ENCODE results near the gene ARL2BP.

The ARL2BP gene

GRCh38 chr16:57235128-57236021 lies 9.7 kb upstream of the ARL2BP start:
- DNase-seq: no peak

DNA sequence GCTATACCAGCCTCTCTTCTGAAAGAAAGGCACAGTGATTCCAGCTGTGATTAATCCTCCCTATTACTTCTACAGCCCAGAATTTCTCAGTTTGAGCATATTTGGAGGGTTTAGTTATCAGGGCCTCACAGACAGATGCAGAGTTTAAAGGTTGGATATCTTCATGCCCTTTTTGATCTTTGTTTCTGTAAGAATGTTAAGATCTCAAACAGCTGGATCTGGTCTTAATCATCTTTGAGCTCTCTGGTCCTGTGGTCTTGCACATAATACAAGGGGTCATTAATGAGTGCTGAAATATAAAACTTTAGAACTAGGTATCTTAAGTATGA lies 9.1 kb upstream of the ARL2BP start:
- DNase-seq: no peak

DNA sequence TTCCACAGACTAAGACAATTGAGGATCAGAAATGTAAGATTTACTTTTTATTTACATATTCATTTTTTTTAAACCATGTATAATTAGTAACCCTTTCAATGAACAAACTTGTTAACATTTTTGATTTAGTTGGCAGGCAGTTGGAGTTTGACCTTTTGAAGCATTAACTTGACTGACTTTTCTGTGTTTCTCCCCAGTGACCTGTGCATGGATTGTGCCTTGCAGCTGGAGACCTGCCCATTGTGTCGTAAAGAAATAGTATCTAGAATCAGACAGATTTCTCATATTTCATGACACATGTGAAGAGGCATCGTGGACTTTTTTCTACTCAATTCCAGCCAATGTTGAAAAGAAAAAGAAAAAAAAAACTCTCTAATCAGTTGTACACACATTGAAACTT lies 6.4 kb upstream of the ARL2BP start:
- no peak for DNase-seq

DNA sequence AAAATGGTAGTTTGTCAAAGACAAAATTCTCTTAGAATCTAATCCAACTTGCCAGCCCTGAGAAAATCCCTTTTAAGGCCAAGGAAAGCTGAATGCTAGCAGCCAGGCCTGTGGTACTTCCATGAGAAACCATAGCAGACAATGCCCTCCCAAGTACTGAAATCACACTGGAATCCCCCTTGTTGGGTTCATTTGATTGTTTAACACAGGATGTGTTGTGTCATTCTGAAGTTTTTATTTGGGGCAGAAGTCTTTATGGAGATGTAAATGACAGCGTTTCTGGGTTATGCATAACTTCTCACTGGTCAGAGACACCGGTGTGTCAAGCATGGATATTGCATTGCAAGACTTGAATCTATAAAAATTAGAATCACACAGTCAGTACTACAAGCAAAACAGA lies 6.0 kb upstream of the ARL2BP start:
- DNase-seq: no peak

DNA sequence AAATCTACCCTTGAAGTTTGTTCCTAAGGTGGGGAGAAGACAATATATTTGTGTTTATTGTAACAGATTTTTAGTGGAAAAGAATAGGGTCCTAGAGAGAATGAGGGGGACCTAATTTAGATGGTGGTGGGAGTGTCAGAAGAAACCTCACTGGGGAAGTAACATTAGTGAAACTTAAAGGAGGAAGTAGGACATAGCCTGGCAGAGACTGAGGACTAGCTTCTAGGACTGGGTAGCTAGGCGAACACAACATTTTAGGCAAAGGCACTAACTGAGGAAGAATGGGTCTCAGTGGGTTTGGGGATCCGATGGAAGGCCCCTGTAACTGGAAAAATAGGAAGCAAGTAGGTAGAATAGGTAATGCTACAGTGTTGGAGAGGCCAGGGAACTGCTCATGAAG lies 4.2 kb upstream of the ARL2BP start:
- no peak for DNase-seq

DNA sequence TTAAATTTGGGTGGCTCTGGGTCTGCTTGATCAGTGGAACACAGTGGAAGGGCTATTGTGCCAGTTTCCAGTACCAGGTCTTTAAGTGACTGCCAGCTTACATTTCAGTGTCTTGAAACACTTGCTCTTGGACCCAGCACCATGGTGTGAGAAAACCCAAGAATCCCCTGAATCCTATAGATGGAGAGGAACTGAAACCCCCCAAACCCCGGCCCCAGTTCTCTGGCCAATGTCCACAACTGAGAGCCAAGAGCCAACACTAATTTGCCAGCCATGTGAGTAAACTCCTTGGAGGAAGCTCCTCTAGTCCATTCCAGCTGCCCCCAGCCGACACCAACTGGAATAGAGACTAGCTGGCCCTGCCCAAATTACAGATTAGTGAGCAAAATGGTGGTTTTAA lies 2.4 kb upstream of the ARL2BP start:
- DNase-seq: no peak

- DNase-seq: no peak
Measured at GRCh38 chr16:57244463-57244766, 644 bp upstream of the ARL2BP start.

DNA sequence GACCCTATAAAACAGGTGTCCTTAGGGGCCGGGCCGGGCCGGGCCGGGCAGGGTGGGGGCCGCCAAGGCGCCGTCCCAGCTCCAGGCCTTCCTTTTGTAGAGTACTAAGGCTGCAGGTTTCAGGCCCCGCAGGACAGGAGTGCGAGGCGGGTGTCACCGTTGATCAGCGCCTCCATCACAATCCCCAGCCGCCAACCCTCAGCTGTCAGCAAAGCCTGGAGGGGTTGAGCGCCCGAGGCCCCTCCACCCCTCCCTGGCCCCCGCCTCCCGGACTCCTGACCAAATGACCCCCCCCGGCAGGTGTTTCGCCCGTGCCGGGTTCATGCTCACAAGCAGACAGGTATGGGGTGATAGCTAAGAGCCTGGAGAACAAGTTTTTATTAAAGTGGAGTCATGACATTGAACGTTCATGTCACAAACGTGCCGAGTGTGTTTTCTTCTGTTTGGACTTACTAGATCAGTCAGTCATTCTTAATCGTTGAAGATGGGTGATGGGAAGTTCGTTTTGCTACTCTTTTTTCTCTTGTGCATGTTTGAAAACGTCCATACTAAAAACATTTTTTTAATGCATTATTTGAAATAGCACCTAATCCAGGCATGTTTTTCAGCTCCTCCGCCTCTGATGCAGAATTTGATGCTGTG lies 534 bp downstream of the ARL2BP start:
- DNase-seq: no peak

DNA sequence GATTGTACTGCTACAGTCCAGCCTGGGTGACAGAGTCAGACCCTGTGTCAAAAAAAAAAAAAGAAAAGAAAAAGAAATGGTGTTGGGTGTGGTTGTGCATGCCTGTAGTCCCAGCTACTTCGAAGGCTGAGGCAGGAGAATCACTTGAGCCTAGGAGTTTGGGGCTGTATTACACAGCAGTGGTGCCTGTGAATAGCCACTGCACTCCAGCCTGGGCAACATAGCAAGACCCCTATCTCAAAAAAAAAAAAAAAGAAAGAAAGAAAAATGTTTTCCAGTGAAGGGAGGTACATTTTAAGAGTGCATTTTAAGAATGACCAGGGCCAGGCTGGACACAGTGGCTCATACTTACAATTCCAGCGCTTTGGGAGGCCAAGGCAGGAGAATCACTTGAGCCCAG lies 6.3 kb downstream of the ARL2BP start:
- DNase-seq: no peak

DNA sequence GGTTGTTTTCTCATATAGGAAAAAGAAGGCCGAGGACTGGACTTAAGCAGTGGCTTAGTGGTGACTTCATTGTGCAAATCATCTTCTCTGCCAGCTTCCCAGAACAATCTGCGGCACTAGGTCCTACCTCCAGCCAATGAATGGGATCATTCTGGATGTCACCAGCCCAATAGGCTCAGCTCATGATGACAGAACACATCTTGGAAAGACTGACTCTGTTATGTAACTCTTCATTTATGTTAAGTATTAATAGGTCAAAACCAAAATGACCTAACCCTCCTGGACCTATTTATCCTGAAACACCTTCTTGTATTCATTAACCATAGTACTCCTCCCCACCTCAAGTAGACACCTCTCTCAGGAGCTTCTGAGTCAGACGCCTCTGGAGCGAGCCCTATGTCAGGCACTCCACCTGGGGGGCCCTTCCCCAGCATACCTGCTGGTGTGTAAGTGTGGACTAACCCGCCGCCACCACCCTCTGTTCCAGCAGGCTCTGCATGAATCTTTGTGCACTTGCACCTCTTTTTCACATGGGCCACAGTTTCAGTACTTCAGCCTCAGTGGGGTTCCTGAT lies 7.2 kb downstream of the ARL2BP start:
- no peak for DNase-seq

- DNase-seq: no peak
Measured at GRCh38 chr16:57253466-57253865, 8.4 kb downstream of the ARL2BP start.

GRCh38 chr16:57255686-57256415 lies 10.8 kb downstream of the ARL2BP start:
- no peak for DNase-seq

GRCh38 chr16:57256601-57257395 lies 11.7 kb downstream of the ARL2BP start:
- DNase-seq: no peak

DNA sequence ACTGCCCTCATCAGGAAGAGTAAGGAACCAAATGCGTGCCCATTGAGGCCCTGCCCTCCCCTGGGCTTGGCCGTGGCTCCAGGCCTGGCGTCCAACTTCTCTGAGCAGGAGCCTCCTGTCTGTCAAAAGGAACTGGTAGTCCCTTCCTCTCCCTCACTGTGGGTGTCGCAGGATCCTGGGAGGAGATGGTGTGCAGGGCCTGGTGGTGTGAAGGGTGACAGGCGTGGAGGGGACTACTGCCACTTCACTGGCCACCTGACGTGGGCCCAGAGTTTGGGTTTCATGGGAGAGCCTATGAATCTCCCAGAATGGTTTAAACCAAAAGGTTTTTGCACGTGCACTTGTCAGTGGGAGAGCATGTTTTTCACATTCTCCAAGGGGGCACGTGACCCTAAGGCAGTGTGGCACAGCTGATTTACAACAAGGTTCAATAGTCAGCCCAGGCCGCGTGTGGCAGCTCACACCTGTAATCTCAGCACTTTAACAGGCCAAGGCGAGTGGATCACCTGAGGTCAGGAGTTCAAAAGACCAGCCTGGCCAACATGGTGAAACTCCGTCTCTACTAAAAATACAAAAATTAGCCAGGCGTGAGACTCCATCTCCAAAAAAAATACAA lies 12.5 kb downstream of the ARL2BP start:
- no peak for DNase-seq

DNA sequence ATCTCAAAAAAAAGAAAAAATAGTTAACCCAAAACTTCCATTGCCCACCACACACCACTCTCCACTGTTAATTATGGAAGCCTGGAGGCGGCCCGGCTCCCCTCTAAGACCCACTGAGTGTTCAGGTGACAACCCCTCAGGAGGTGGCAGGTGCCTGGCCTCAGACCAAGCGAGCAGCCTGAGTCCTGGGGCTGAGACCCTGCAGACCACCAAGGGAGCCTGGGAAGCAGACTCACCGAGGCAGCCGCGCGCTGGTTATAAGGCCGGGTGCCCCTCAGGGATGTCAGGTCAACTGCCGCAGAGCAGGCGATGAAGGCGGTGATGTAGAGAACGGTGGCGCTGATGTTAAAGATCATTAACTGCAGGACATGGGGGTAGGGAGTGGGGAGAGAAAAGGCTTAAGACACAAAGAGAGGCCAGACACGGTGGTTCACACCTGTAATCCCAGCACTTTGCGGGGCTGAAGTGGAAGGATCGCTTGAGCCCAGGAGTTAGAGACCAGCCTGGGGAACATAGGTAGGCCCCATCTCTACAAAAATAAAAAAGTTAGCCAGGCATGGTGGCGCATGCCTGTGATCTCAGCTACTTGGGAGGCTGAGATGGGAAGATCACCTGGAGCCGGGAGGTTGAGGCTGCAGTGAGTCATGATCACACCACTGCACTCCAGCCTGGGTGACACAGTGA lies 13.3 kb downstream of the ARL2BP start:
- no peak for DNase-seq

DNA sequence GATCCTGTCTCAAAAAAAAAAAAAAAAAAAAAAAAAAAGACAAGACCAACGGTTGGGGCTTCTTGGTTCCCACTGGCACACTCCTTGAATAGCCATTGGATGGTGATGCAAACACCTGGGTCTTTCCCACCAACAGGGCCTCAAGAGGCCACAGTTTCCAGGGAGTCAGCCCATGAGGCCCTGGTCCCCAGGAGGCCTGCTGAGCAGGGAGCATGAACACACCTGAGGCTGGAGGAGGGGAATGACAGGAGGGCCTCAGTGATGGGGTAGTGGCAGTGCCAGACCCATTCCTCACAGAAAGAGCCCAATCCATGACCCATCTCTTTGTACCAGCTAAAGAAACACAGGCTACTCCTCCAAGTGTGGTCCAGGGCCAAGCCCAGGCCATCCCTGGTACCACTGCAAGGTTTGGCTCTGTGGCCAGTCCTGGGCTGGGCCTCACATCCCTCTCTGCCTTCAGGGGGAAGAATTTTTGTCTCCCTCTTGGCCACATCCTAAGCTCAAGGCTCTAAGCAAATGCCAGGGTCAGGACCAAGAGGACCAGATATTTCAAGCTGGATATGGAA lies 13.9 kb downstream of the ARL2BP start:
- no peak for DNase-seq

GRCh38 chr16:57260294-57260929 lies 15.4 kb downstream of the ARL2BP start:
- no peak for DNase-seq

DNA sequence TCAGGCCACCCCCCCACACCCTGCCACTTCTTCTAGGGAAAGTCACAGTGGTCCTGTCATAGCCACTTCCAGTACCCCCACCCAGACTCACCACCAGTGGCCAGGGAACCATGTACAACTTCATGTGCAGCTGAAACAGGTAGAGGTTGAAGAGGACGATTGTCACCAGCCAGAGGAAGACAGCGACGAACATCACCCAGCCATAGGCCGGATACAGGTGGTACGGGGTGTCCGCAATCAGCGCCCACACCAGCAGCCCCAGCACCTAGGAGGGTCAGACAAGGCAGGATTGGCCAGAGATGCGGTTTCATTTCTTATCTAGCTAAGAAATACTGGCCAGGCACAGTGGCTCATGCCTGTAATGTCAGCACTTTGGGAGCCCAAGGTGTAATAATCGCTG lies 16.7 kb downstream of the ARL2BP start:
- no peak for DNase-seq

- no peak for DNase-seq
Measured at GRCh38 chr16:57262841-57263540, 17.9 kb downstream of the ARL2BP start.

Data from central memory CD4-positive, alpha-beta T cell (primary cell).